Measurements from ENCODE around the gene PDIA2.

DNA sequence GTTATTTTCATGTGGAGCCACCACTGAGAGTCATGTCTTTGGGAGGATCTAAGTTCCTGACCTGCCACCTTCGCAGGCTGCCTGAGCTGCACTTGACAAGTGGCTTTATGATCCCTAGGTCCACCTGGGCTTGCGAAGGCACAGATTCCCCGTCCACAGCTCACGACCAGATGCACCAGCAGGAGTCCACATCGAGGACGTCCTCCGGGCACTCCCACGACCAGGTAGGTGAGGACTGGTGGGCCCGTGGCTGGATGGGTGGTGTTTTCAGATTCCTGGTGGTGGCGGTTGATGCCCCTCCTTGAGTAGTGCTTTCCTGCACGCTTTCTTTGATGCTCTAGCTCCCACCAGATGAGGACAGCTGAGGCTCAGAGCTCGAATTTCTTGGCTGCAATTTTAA is 33.5 kb upstream of the PDIA2 start:
- TF ChIP-seq, protein P1, sequence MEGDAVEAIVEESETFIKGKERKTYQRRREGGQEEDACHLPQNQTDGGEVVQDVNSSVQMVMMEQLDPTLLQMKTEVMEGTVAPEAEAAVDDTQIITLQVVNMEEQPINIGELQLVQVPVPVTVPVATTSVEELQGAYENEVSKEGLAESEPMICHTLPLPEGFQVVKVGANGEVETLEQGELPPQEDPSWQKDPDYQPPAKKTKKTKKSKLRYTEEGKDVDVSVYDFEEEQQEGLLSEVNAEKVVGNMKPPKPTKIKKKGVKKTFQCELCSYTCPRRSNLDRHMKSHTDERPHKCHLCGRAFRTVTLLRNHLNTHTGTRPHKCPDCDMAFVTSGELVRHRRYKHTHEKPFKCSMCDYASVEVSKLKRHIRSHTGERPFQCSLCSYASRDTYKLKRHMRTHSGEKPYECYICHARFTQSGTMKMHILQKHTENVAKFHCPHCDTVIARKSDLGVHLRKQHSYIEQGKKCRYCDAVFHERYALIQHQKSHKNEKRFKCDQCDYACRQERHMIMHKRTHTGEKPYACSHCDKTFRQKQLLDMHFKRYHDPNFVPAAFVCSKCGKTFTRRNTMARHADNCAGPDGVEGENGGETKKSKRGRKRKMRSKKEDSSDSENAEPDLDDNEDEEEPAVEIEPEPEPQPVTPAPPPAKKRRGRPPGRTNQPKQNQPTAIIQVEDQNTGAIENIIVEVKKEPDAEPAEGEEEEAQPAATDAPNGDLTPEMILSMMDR (tag by site-specific recombination; IDR thresholded peaks at IDR 0.05) = no peak
- TF ChIP-seq MYNN (tag by site-specific recombination; IDR thresholded peaks at IDR 0.05; ENCODE audit: borderline replicate concordance) (no peak), ZNF335 (tag by site-specific recombination; conservative IDR thresholded peaks at IDR 0.05) (no peak), ZNF521 (tag by site-specific recombination; IDR thresholded peaks at IDR 0.05) (no peak), ZBTB8A (tag by site-specific recombination; IDR thresholded peaks at IDR 0.05) (no peak), ZNF311 (tag by site-specific recombination; IDR thresholded peaks at IDR 0.05; ENCODE audit: borderline replicate concordance) (no peak), TCF7L2 (IDR thresholded peaks at IDR 0.05; ENCODE audit: borderline replicate concordance, low read depth, low read length) (no peak), ZNF658 (tag by site-specific recombination; IDR thresholded peaks at IDR 0.05) (no peak), ZNF404 (tag by site-specific recombination; IDR thresholded peaks at IDR 0.05) (no peak), ZNF501 (tag by site-specific recombination; IDR thresholded peaks at IDR 0.05) (no peak), YY1 (tag by site-specific recombination; IDR thresholded peaks at IDR 0.05) (no peak)
- TF ChIP-seq, protein P2, sequence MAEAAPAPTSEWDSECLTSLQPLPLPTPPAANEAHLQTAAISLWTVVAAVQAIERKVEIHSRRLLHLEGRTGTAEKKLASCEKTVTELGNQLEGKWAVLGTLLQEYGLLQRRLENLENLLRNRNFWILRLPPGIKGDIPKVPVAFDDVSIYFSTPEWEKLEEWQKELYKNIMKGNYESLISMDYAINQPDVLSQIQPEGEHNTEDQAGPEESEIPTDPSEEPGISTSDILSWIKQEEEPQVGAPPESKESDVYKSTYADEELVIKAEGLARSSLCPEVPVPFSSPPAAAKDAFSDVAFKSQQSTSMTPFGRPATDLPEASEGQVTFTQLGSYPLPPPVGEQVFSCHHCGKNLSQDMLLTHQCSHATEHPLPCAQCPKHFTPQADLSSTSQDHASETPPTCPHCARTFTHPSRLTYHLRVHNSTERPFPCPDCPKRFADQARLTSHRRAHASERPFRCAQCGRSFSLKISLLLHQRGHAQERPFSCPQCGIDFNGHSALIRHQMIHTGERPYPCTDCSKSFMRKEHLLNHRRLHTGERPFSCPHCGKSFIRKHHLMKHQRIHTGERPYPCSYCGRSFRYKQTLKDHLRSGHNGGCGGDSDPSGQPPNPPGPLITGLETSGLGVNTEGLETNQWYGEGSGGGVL (tag by site-specific recombination; IDR thresholded peaks at IDR 0.05) = no peak
- TF ChIP-seq, protein P3, sequence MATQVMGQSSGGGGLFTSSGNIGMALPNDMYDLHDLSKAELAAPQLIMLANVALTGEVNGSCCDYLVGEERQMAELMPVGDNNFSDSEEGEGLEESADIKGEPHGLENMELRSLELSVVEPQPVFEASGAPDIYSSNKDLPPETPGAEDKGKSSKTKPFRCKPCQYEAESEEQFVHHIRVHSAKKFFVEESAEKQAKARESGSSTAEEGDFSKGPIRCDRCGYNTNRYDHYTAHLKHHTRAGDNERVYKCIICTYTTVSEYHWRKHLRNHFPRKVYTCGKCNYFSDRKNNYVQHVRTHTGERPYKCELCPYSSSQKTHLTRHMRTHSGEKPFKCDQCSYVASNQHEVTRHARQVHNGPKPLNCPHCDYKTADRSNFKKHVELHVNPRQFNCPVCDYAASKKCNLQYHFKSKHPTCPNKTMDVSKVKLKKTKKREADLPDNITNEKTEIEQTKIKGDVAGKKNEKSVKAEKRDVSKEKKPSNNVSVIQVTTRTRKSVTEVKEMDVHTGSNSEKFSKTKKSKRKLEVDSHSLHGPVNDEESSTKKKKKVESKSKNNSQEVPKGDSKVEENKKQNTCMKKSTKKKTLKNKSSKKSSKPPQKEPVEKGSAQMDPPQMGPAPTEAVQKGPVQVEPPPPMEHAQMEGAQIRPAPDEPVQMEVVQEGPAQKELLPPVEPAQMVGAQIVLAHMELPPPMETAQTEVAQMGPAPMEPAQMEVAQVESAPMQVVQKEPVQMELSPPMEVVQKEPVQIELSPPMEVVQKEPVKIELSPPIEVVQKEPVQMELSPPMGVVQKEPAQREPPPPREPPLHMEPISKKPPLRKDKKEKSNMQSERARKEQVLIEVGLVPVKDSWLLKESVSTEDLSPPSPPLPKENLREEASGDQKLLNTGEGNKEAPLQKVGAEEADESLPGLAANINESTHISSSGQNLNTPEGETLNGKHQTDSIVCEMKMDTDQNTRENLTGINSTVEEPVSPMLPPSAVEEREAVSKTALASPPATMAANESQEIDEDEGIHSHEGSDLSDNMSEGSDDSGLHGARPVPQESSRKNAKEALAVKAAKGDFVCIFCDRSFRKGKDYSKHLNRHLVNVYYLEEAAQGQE (tag by site-specific recombination; IDR thresholded peaks at IDR 0.05) = no peak
- TF ChIP-seq, protein P4, sequence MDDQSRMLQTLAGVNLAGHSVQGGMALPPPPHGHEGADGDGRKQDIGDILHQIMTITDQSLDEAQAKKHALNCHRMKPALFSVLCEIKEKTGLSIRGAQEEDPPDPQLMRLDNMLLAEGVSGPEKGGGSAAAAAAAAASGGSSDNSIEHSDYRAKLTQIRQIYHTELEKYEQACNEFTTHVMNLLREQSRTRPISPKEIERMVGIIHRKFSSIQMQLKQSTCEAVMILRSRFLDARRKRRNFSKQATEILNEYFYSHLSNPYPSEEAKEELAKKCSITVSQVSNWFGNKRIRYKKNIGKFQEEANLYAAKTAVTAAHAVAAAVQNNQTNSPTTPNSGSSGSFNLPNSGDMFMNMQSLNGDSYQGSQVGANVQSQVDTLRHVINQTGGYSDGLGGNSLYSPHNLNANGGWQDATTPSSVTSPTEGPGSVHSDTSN (CRISPR knock-in tag; IDR thresholded peaks at IDR 0.05) = no peak

Data from HEK293 (cell line).